IMR-90 (cell line): Measurements from ENCODE around the gene LCN10. TPM values are rescaled to one million over a fixed set of nuclear protein-coding genes. Genes with fewer than 3 reads are reported as not detected.

Source experiments
- ATAC-seq: fragments of 200-7000 bp; cut with Tn5 transposase; 2 replicates; pipeline ENCODE4 v1.9.1; 2020; ENCODE audit warnings: low read depth, mild to moderate bottlenecking, moderate library complexity
- BruUV-seq: library from RNA; stranded (reverse); fragments of 400-500 nt; replicated peaks from 2 replicates; lab custom pipeline; 2021; lab: Mats Ljungman, UMichigan
- CTCF ChIA-PET: fragments of 300-600 bp; formaldehyde crosslinking; extraction: SDS; loops from one replicate; lab custom pipeline; 2021; ENCODE audit warnings: antibody characterized with exemption; lab: Yijun Ruan, JAX
- POLR2A ChIA-PET: fragments of 300-600 bp; sonication (Branson Sonifier 250); formaldehyde crosslinking; loops from one replicate; lab custom pipeline; 2022; ENCODE audit warnings: antibody characterized with exemption; ENCODE audit not compliant: unreplicated experiment; lab: Charles Lee
- DNase-seq: peaks from one replicate; pipeline ENCODE4 v3.0.0; 2013
- H2AFZ ChIP-seq: replicated peaks from 2 replicates; pipeline ENCODE3; 2013; ENCODE audit warnings: low read length, mild to moderate bottlenecking; ENCODE audit not compliant: poor library complexity
- H2AK5ac ChIP-seq: 2 replicates; pipeline ENCODE4 v1.6.1; 2013; ENCODE audit warnings: low read depth, low read length, inconsistent platforms
- H2AK9ac ChIP-seq: replicated peaks from 2 replicates; pipeline ENCODE3; 2013; ENCODE audit warnings: mild to moderate bottlenecking, low read depth, low read length, moderate library complexity; ENCODE audit not compliant: poor library complexity
- H2BK120ac ChIP-seq: 2 replicates; pipeline ENCODE4 v1.6.1; 2013; ENCODE audit warnings: low read depth, low read length, inconsistent platforms
- H2BK15ac ChIP-seq: 3 replicates; pipeline ENCODE4 v1.6.1; 2013; ENCODE audit warnings: low read depth, low read length, inconsistent platforms
- H2BK20ac ChIP-seq: 2 replicates; pipeline ENCODE4 v1.6.1; 2013; ENCODE audit warnings: low read depth, mild to moderate bottlenecking, inconsistent platforms, low read length, moderate library complexity
- H2BK5ac ChIP-seq: 2 replicates; pipeline ENCODE4 v1.6.1; 2013; ENCODE audit warnings: mild to moderate bottlenecking, low read depth, low read length, inconsistent platforms; ENCODE audit not compliant: poor library complexity, severe bottlenecking
- H3K14ac ChIP-seq: replicated peaks from 2 replicates; pipeline ENCODE4 v1.6.1; 2013; ENCODE audit warnings: low read depth, low read length, inconsistent platforms
- H3K18ac ChIP-seq: 2 replicates; pipeline ENCODE4 v1.6.1; 2013; ENCODE audit warnings: low read depth, low read length, control low read depth
- H3K23ac ChIP-seq: 2 replicates; pipeline ENCODE4 v1.6.1; 2013; ENCODE audit warnings: low read depth, low read length, inconsistent platforms
- H3K27ac ChIP-seq: 2 replicates; pipeline ENCODE4 v1.5.1; 2013; ENCODE audit warnings: mild to moderate bottlenecking, control low read depth, low read length; ENCODE audit not compliant: insufficient read depth
- H3K27me3 ChIP-seq: 2 replicates; pipeline ENCODE4 v1.6.1; 2013; ENCODE audit warnings: low read length; ENCODE audit not compliant: control insufficient read depth, insufficient read depth
- H3K36me3 ChIP-seq: 2 replicates; pipeline ENCODE4 v1.6.1; 2013; ENCODE audit warnings: low read length, mixed read lengths; ENCODE audit not compliant: control insufficient read depth, insufficient read depth
- H3K4ac ChIP-seq: 2 replicates; pipeline ENCODE4 v1.6.1; 2013; ENCODE audit warnings: low read depth, low read length, inconsistent platforms
- H3K4me1 ChIP-seq: 2 replicates; pipeline ENCODE4 v1.6.1; 2013; ENCODE audit warnings: low read length, mixed read lengths; ENCODE audit not compliant: control insufficient read depth, insufficient read depth
- H3K4me2 ChIP-seq: 2 replicates; pipeline ENCODE4 v1.6.1; 2013; ENCODE audit warnings: low read depth, mild to moderate bottlenecking, control low read depth, low read length, moderate library complexity
- H3K4me3 ChIP-seq: 2 replicates; pipeline ENCODE4 v1.5.1; 2013; ENCODE audit warnings: low read depth, mild to moderate bottlenecking, control low read depth, low read length, moderate library complexity; ENCODE audit not compliant: insufficient read depth
- H3K56ac ChIP-seq: 2 replicates; pipeline ENCODE4 v1.6.1; 2013; ENCODE audit warnings: low read length, inconsistent platforms; ENCODE audit not compliant: insufficient read depth; ENCODE audit errors: extremely low read depth
- H3K79me1 ChIP-seq, 2 experiments: 2 replicates each; pipeline ENCODE4 v1.6.1; 2013; ENCODE audit warnings: low read length in 2 of 2, inconsistent platforms in 1 of 2, low read depth in 1 of 2
- H3K9ac ChIP-seq: 2 replicates; pipeline ENCODE4 v1.6.1; 2013; ENCODE audit warnings: low read depth, low read length, control low read depth
- H3K9me1 ChIP-seq: 2 replicates; pipeline ENCODE4 v1.6.1; 2013; ENCODE audit warnings: low read length, inconsistent platforms; ENCODE audit not compliant: insufficient read depth
- H3K9me3 ChIP-seq: 2 replicates; pipeline ENCODE4 v1.6.1; 2013; ENCODE audit warnings: low read length; ENCODE audit not compliant: control insufficient read depth, insufficient read depth
- H4K20me1 ChIP-seq: 2 replicates; pipeline ENCODE4 v1.6.1; 2013; ENCODE audit warnings: low read length, inconsistent platforms; ENCODE audit not compliant: insufficient read depth
- H4K5ac ChIP-seq: 2 replicates; pipeline ENCODE4 v1.6.1; 2013; ENCODE audit warnings: mild to moderate bottlenecking, low read depth, low read length, control low read depth
- H4K8ac ChIP-seq, 2 experiments: 2 replicates each; pipeline ENCODE4 v1.6.1; 2013; ENCODE audit warnings: low read depth in 2 of 2, low read length in 2 of 2, control low read depth in 1 of 2, inconsistent platforms in 1 of 2
- H4K91ac ChIP-seq: 2 replicates; pipeline ENCODE4 v1.6.1; 2013; ENCODE audit warnings: low read depth, low read length, inconsistent platforms; ENCODE audit not compliant: insufficient read depth
- CEBPB ChIP-seq: IDR thresholded peaks from 2 replicates; pipeline ENCODE4 v1.6.1; 2012; ENCODE audit warnings: low read depth, low read length, improper control_type of control experiment
- MAZ ChIP-seq: IDR thresholded peaks from 2 replicates; pipeline ENCODE4 v1.6.1; 2012; ENCODE audit warnings: low read depth, mild to moderate bottlenecking, low read length, improper control_type of control experiment, moderate library complexity, borderline replicate concordance
- RCOR1 ChIP-seq: IDR thresholded peaks from 2 replicates; pipeline ENCODE4 v1.6.1; 2012; ENCODE audit warnings: mild to moderate bottlenecking, low read length, improper control_type of control experiment; ENCODE audit not compliant: insufficient replicate concordance
- USF2 ChIP-seq: fragments of 150-350 bp; IDR thresholded peaks from 2 replicates; pipeline ENCODE4 v1.6.1; 2017; ENCODE audit warnings: mild to moderate bottlenecking, antibody characterized with exemption, low read length, low read depth
- WGBS, 2 experiments: methylation state at CpG; one replicate each; pipeline versions ENCODE4 v1.1.5 to v1.1.7; 2013; ENCODE audit warnings: missing lambda C conversion rate in 2 of 2; ENCODE audit not compliant: insufficient read length in 1 of 2; ENCODE audit errors: extremely low coverage in 2 of 2; 5-methylcytosine and 5-hydroxymethylcytosine counted together
- dilution Hi-C: fragments of 300-500 bp; cut with HindIII; formaldehyde crosslinking; loops from one replicate; pipeline ENCODE4 v1.14.3; 2018; ENCODE audit warnings: low sequenced_read_pairs; ENCODE audit not compliant: unreplicated experiment
- in situ Hi-C: fragments of 300-500 bp; cut with MboI; formaldehyde crosslinking; loops from 3 replicates; pipeline ENCODE4 v1.14.3; 2019; ENCODE audit warnings: low sequenced_read_pairs, inconsistent platforms, mixed read lengths
- intact Hi-C: fragments of 100-400 bp; cut with micrococcal nuclease; formaldehyde crosslinking; loops from 2 replicates; pipeline ENCODE4 v1.10.0; 2022
- polyA plus RNA-seq, 3 experiments: library from polyadenylated mRNA; depleted of rRNA; stranded (reverse); fragments of >200 nt; gene quantifications; 2 replicates each; pipeline ENCODE4 v1.2.3, GENCODE V29; 2012; ENCODE audit warnings: low replicate concordance in 1 of 3
- total RNA-seq: library from RNA; depleted of rRNA; stranded (reverse); fragments of >200 nt; gene quantifications from 2 replicates; pipeline ENCODE4 v1.2.3, GENCODE V29; 2012

The LCN10 gene
- total and polyA plus RNA-seq, 2 of the 4 experiments (the other 2 are of a cell fraction): not detected

DNA sequence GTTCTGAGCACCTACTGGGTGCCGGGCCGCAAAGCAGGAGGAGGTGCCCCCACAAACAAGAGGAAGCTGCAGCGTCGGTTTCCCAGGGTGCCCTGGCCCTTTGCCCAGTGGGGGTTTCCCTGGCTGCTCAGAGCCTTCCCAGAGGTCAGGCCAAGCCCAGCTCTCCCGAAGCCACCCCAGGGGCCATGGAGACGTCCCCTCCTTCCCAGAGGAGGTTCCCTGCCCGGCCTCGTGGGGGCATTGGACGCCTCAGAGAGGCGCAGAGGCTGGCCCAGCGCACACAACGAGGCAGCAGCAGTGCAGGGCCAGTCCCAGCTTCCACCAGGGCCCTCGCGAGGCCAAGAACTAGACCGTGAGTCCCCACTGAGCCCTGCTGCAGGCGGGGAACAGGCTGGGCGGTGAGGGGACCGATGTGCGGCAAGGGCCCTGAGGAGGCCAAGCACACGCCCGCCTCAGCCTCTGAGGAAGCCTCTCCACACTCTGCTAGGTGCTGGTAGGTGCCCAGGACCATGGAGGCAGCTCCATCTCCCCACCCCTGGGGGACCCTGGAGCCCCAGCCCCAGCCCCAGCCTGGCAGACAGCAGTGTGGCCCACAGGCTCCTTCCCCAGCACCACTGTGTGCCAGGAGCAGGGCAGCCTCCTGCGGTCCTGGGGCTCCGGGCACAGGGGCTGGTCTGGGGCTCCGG, 23.4 kb downstream of the LCN10 start:
- in situ Hi-C loops: no loop called here
- Histone ChIP-seq H2AK9ac (no peak overlapping the region), H3K36me3 (peaks cover 30% of the 10 kb centered on the region), H3K79me1 (peaks cover 0 to 18% of the 10 kb centered on the region in 2 experiments; a peak in 2 of 4 replicates), H3K9ac (no peak overlapping the region), H4K91ac (no peak overlapping the region), H2BK15ac (no peak overlapping the region), H3K23ac (no peak overlapping the region), H3K14ac (no peak overlapping the region), H3K18ac (no peak overlapping the region), H3K9me1 (0 out of 2 replicates have a peak, but pooled peaks cover 3% of the 10 kb centered on the region), H3K9me3 (no peaks in the 10 kb centered on the region), H3K4ac (no peak overlapping the region), H3K27me3 (no peaks in the 10 kb centered on the region), H3K56ac (no peak overlapping the region), H2BK5ac (no peak overlapping the region), H3K4me2 (no peak overlapping the region), H4K20me1 (peaks cover 45% of the 10 kb centered on the region), H3K27ac (no peak overlapping the region), H4K5ac (no peak overlapping the region), H2BK120ac (no peak overlapping the region), H3K4me1 (peaks cover 10% of the 10 kb centered on the region), H4K8ac (no peak overlapping the region), H3K4me3 (no peak overlapping the region), H2AK5ac (no peak overlapping the region), H2BK20ac (no peak overlapping the region), H2AFZ (no peak overlapping the region)
- 78% methylated on average over 16 of the region's 24 CpGs; no CpG with 5 or more reads in 1 of the 2 experiments for WGBS, 2 experiments
- BruUV-seq: no TSS peak
- no peak for DNase-seq
- CTCF ChIA-PET: no interaction called here
- ATAC-seq: no peak
- TF ChIP-seq CEBPB (no peak), MAZ (no peak), USF2 (no peak), RCOR1 (no peak)
- POLR2A ChIA-PET: no interaction called here
- dilution Hi-C loops: no loop called here
- intact Hi-C loops: no loop called here
